ENCODE measurements around the gene TBL3. TPM values are rescaled to one million over a fixed set of nuclear protein-coding genes. Genes with fewer than 3 reads are reported as not detected.

Gene TBL3
- total RNA-seq, 1 experiment from 2014 or later, result 68.9 TPM

GRCh38 chr16:1960665-1961630 lies 10.9 kb upstream of the TBL3 start:
- TSS peak; percentile 29 for BruUV-seq (replicated peaks)
- no peak overlapping the region for H2AFZ ChIP-seq (ENCODE audit: low read depth, low read length, poor library complexity, severe bottlenecking)
- no peaks in the 10 kb centered on the region for H3K27me3 ChIP-seq (ENCODE audit: insufficient read depth, low read length)
- peaks cover 9 to 44% of the 10 kb centered on the region in 2 experiments for H3K4me1 ChIP-seq (ENCODE audit: control insufficient read depth in 1 of 2, insufficient read depth in 2 of 2, low read length in 2 of 2)
- H3K9ac ChIP-seq (ENCODE audit: low read length), result peak overlapping the region; percentile 98
- TF ChIP-seq SRF (IDR thresholded peaks at IDR 0.05; ENCODE audit: low read depth) (no peak), CEBPB (IDR thresholded peaks at IDR 0.05; ENCODE audit: low read depth) (no peak), POLR2A (IDR thresholded peaks at IDR 0.05; ENCODE audit: borderline replicate concordance, extremely low read depth, insufficient read depth, insufficient read length) (peak; percentile 94), POLR2AphosphoS5 (IDR thresholded peaks at IDR 0.05; ENCODE audit: low read depth, low read length) (peak; percentile 79), JUND (IDR thresholded peaks at IDR 0.05) (no peak)
- TF ChIP-seq, protein P1, sequence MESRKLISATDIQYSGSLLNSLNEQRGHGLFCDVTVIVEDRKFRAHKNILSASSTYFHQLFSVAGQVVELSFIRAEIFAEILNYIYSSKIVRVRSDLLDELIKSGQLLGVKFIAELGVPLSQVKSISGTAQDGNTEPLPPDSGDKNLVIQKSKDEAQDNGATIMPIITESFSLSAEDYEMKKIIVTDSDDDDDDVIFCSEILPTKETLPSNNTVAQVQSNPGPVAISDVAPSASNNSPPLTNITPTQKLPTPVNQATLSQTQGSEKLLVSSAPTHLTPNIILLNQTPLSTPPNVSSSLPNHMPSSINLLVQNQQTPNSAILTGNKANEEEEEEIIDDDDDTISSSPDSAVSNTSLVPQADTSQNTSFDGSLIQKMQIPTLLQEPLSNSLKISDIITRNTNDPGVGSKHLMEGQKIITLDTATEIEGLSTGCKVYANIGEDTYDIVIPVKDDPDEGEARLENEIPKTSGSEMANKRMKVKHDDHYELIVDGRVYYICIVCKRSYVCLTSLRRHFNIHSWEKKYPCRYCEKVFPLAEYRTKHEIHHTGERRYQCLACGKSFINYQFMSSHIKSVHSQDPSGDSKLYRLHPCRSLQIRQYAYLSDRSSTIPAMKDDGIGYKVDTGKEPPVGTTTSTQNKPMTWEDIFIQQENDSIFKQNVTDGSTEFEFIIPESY (IDR thresholded peaks at IDR 0.05; ENCODE audit: extremely low read depth, insufficient replicate concordance, low read length), result peak; percentile 6
- ChIA-PET CTCF (interaction anchor here (1.2 to 1.7 kb wide), 2 partner anchors 97 to 179 kb away, joined by 3 to 5 read pairs; no protein-coding TSS in a partner anchor), POLR2A (interaction anchor here (0.6 to 3.2 kb wide), 11 partner anchors 9 to 194 kb away, joined by 3 to 21 read pairs (median 4); partner anchors contain the start of genes MSRB1, NUBP2, SPSB3 and TBL3), RAD21 (ENCODE audit: low non-redundant PET in 1 of 2, low total read pairs in 2 of 2, uncharacterized antibody in 2 of 2, unreplicated experiment in 2 of 2) (no interaction called here)
- H3K4me2 ChIP-seq (ENCODE audit: low read length), result peak overlapping the region; percentile 88
- peaks cover 11% of the 10 kb centered on the region; the same call in 1 of the 2 replicates for H4K20me1 ChIP-seq (ENCODE audit: insufficient read depth)
- ATAC-seq (peak; percentile 31), DNase-seq (ENCODE audit: low read depth, low spot score) (peak; percentile 64)
- peak overlapping the region; percentile 88 for H3K27ac ChIP-seq (ENCODE audit: low read depth, low read length)
- peaks cover 6 to 20% of the 10 kb centered on the region in 2 experiments for H3K36me3 ChIP-seq (ENCODE audit: control insufficient read depth in 1 of 2, insufficient read depth in 2 of 2, low read length in 2 of 2)
- H3K79me2 ChIP-seq (ENCODE audit: insufficient read depth, low read length), result peaks cover 62% of the 10 kb centered on the region
- intact Hi-C loops (cut with micrococcal nuclease), result no loop called here
- peak overlapping the region; percentile 81 to 89 for H3K4me3 ChIP-seq (replicated peaks in 1 of 2; ENCODE audit: low read depth in 1 of 2, low read length in 2 of 2)
- H3K9me3 ChIP-seq (ENCODE audit: control insufficient read depth in 1 of 2, insufficient read depth in 1 of 2, low read depth in 1 of 2, low read length in 2 of 2), result no peaks in the 10 kb centered on the region
- no peaks in the 10 kb centered on the region for H3K9me2 ChIP-seq (ENCODE audit: insufficient read depth)

All from HCT116 (cell line).